A204.1 (cell line): Measurements from ENCODE around the gene DISP3.

Source experiments
- FAIRE-seq: peaks from 2 replicates; lab custom pipeline; 2012; peaks lifted over from hg19 to GRCh38; lab: Jason Lieb, UNC

DISP3 gene

DNA sequence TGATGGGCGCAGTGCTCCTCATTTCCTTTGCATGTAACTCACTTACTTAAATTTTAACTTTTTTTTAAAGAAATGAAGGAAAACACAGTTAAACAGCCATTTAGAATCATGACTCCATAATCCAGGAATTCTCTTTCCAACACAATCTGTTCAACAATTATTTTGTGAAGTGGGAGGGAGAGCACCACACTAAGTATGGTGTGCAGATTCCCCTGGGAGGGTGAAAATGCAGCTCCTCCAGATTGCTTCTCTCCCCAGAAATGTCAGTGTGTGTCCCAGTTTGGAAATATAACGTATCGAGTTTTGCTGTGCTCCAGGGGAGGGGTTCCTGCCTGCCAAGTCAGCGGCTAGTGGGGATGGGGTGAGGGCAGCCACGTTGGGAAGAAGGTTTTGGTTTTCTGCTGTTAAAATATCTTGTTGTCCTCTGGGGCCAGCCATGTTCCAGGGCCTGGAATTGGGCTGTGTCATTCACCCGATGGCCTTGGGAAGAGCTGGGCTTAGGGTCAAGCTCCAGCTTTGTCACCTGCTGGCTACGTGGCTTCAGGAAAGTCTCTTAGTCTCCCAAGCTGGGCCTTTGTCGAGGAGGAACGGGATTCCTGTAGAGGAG lies 17.3 kb upstream of the DISP3 start:
- no peak for FAIRE-seq

DNA sequence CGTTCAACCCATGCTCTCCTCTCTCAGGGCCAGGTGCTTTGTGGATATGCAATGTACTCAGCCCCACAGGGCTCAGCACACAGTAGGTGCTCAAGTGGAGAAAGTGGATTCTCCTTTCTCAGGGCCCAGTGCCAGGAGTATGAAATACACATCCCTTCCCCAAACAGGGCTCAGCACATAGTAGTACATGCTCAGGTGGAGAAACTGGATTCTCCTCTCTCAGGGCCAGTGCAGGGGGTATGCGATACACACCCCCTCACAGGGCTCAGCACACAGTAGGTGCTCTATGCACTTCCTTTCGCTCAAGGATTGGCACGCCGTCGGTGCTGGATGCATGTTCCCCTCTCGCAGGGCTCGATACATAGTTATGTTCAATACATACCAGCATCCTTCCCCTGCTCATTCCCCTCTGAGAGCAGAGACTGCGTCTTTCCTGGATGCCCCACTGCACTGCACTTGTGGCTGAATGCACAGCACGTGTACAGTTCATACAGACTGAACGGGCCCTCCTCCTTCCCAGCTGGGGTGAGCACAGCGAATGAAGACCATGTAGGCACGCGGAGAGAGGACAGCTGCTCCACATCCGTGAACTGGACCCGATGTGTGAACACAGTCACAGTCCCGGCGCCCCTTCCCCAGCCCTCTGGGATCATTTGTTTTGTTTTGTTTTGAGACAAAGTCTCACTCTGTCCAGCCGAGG lies 16.6 kb upstream of the DISP3 start:
- no peak for FAIRE-seq

DNA sequence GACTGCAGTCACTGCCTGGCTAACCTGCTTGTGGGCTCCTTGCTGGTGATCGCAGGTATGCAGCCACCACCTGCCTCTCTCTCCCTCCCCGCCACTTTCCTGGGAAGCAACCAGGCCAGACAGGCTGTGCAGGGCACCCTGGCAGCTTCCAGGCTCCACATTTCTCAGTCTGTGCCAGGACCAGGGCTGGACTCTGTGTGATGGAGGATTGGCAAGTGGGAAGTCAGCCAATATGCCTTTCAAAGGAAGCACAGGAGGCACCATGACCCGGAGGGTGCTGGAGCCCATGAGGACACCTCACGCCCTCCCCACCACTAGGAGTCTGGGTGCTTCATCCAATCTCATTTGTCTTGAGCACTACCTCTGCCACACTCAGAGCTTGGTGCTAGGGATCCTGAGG lies 15.8 kb upstream of the DISP3 start:
- no peak for FAIRE-seq

DNA sequence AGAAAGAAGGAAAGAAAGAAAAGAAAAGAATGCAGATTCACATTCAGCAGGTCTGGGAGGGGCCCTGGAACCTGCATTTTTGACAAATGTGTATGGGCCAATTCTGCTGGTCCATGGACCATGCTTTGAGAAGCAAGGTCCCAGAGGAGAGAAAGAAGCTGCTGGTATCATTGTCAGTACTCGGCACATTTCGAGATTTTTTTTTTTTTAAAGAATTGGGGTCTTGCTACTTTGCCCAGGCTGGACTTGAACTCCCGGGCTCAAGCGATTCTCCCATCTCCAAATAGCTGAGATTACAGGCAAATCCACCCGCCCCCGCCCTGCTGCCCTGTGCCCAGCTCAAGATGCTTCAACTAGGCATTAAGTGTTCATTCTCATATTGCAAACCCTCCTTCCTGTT lies 13.6 kb upstream of the DISP3 start:
- no peak for FAIRE-seq

DNA sequence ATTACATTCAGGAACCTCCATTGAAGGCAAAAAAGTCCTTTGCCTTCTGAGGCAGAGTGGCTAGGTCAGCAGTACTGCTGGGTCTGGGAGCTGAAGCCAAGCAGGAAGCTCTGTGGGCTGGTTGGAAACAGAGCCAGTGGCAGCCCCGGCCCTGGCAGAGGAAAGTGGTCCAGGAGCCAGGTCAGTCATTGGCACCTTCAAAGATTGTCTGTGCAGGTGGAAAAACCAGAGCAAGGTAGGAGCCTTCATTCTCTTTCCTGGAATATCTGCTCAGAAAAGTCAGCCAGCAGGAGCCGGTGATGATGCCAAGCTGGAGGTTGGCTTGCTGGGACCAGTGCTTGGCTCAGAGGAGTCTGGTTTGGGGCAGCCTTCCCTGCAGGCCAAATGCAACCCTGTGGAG lies 12.5 kb upstream of the DISP3 start:
- FAIRE-seq = no peak

DNA sequence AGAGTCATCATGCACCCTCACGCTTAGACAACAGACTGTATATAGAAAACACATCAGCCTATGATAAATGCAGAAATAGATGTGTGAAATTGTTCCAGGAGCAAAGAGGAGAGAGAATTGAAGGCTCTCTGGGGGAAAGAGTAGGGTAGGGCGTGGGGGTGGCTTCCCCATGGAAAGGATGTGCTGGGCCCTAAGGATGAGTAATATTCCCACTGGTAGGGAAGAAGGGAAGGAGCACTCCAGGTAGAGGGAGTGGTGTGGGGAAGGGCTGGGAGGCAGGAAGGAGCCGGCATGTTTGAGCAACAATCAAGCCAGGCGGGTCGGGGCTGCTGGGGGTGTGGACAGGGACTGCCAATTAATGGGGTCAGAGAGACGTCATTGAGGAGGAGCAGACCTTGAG lies 10.1 kb upstream of the DISP3 start:
- FAIRE-seq = no peak

DNA sequence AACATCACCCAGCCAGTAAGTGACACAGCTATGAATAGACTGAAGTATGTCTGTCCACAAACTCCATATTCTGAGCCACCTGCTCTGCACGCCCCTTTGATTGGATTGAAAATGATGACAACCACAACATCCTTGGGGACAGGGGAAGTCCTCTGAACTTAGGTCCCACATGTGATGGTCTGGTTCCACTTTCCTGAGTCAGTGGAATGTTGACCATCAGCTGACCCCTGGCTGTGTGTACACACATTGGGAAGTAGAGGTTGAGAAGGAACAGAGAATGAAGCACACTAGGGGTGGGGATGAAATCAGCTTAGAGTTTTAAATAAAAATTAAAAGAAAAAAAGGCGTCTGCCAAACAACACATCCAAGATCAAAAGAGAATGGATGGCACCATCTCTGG lies 8.0 kb upstream of the DISP3 start:
- FAIRE-seq = no peak

DNA sequence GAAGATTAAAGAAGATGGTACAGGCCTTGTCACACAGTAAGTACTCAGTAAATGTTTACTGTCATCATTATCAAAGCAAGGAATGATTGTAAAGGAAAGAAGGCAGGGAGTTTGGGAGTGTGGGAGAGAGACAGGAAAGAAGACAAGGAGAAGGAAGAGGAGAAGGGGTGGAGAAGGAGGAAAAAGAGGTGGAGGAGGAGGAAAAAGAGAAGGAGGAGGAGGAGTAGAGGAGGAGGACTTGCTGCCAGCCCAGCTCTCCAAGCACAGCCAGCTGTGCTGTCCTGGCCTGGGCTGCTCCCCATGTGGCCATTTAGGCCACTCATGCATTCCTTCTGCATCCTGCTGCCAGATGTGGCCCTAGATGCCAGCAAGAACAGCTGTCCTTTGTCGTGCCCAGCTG lies 7.5 kb upstream of the DISP3 start:
- no peak for FAIRE-seq

DNA sequence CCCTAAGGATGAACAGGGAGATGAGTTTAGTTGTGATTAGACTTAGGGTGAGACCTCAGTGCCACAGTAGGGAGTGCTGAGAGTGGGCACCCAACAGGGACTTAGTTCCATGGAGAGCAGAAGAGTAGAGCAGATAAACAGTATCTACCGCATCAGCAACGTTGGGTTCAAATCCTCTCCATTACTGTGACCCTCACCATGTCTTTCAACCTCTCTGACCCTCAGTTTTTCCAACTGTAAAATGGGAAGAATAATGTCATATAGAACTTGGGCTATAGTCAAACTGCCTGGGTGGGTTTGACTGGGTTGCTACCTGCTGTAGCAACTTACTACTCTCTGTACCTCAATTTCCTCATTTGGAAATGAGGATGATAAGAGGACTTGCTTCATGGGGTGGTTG lies 6.7 kb upstream of the DISP3 start:
- FAIRE-seq = no peak

DNA sequence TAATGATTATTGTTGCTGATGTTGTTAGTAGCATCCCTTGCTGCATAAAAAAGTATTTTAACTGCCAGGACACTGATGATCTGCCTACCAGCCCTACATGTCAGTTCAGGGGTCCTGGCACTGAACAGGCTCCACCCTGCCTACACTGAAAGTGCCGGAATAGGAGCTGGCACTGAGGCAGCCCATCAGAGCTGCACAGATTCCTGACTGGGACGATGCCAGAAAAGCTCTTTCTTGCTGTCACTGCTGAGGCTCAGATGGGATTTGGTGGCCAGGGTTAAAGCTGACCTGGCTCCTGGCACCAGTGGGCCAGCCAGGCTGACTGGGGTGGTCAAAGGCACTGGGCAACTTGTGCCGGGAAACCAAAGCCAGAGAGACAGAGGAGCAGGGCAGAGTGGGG lies 6.2 kb upstream of the DISP3 start:
- no peak for FAIRE-seq

DNA sequence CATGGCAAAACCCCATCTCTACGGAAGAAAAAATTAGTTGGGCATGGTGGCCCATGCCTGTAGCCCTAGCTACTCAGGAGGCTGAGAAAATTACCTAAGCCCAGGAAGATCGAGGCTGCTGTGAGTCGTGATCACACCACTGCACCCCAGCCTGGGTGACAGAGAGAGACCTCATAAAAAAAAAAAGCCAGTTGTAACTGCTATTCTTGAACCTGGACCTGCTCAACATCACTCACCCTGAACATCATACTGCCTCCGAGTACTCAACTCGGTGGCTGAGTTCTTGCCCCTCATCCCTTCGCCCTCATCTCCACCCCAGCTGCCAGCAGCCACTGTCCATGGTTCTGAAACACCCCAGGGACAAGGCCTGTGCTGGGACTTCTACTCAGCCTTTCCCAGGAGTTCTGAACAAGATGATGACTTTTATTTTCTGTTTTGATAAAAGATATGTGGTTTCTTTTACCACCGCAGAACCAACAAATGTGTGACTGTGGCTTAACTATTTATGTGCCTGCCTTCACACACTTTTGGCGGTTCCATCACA lies 5.4 kb upstream of the DISP3 start:
- FAIRE-seq = no peak

DNA sequence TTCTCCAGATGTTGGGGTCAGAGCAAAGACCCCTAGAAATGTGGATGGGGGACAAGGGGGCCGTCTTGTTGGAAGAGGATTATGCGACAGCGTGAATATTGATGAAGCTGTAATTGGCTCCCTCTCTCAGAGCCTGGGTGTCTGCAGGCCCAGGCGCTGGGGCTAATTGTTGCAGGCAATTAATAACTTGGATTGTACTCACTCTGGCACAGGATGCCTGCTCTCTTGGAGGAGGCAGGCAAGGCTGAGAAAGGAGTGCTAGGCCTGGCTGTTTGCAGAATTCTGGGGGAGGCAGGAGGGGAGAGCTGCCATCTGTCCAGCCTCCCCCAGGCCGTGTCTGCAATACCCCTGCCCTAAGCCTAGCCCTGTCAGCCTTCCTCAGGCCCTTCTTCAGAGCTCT lies 4.1 kb upstream of the DISP3 start:
- FAIRE-seq = no peak

DNA sequence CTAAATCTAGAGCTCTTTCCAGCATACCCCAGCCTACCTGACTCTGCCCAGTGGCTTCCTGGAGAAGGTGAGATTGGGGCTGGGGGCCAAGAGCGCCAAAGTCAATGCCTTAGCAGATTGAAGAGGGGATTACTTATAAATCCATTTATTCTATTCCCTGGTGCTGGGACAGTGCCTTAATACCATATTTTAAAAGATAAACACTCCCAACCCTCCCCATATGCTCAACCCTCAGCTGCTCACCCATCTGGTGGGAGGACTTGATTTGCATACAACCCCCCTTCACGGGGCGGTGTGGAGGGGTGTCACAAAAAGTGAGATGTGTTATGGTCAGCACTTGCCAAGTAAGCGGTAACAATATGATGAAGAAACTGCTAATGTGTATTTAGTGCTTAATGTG lies 3.2 kb upstream of the DISP3 start:
- no peak for FAIRE-seq

DNA sequence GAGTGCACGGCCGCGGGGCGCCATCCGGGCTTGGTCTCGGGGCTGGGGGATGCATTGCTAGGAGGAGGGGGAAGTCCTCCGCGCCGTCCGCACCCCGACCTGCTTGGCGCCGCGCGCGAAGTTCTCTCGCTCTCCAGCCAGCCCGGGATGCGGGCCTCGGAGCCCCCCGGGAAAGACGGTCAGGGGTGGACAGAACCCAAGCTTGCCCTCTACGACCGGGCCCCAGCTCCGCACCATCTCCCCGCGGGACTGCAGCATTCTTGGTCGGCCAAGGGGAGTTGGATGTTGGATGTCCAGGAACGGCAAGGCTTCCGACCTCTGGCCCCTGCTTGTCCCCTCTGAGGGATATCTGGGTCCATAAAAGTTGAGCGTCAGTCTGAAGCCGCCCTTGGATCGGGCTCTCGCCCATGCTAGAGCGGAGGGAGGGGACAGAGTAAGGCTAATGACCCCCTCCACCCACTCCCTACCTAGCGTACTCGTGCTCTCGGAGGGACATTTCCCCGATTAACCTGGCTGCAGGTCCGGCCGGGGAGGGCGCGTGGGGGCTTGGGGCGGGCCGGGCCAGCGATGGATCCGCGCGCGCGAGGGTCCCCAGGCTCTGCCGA lies 522 bp downstream of the DISP3 start:
- no peak for FAIRE-seq

DNA sequence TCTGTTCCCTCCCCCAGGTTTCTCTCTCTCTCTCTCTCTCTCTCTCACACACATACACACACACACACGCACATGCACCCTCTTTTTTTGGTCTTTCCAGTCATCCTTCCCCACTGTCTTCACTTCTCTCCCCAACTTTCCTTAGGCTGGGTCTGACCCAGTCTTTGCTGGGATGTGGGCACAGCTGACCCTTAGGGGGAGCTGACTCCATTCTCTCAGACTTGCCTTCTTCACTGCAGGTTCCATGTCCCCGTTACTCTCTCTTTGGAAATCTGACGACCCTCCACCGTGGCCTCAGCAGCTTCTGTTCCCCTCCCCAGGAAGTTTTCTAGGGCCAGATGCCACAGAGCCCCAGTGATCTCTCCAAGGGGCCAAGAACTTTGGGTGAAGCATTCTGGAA lies 2.1 kb downstream of the DISP3 start:
- FAIRE-seq = no peak

DNA sequence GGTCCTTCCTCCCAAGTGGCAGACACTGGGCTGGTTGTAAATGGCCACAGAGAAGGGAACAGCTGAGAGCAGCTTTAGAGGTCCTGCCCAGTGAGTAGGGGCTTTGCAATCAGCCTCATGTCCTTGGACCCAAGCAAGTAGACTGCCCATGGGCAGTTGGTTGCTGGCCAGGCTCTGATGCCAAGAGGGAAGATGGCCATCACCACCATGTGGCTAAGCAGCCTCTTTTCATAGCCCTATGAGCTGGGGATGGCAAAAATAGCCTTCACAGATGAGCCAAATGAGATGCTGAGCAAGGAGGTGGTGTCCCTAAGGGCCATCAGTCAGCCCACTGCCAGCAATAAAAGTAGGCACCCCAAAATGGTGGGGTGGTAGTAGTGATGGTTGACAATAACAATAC lies 3.2 kb downstream of the DISP3 start:
- no peak for FAIRE-seq

DNA sequence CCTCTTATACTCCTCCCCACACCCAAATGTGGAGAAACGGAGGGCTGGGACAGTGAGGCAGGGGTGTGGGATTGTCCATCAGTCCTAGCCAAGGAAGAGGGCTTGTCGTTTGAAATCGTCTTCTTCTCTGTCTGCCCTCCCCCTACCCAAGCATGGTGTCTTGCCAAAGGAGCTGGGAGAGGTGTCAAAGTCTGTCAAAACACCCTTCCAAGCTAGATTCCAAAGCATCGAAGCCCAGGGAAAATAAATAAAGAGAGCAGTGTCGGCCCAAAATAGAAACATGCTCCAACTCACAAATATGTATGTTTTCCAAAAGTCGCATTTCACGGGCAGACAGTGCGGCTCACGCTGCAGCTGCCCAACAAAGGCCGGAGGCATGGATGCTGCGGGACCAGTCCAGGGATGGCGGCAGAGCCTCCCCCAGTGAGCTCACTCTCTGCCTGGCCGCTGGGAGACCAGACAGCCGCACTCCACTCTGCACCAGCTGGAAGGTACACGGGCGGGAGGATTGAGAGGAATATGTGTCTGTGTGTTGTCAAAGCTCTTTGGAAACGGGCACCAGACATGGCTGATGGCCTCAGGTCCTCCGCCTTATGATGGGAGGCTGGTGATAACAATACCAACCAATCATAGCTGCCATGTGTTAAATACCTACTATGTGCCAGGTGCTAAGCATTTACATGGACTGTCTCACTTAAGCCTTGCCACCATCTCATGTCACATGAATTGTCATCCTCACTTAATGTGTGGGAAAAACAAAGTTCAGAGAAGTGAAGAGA lies 3.9 kb downstream of the DISP3 start:
- no peak for FAIRE-seq

DNA sequence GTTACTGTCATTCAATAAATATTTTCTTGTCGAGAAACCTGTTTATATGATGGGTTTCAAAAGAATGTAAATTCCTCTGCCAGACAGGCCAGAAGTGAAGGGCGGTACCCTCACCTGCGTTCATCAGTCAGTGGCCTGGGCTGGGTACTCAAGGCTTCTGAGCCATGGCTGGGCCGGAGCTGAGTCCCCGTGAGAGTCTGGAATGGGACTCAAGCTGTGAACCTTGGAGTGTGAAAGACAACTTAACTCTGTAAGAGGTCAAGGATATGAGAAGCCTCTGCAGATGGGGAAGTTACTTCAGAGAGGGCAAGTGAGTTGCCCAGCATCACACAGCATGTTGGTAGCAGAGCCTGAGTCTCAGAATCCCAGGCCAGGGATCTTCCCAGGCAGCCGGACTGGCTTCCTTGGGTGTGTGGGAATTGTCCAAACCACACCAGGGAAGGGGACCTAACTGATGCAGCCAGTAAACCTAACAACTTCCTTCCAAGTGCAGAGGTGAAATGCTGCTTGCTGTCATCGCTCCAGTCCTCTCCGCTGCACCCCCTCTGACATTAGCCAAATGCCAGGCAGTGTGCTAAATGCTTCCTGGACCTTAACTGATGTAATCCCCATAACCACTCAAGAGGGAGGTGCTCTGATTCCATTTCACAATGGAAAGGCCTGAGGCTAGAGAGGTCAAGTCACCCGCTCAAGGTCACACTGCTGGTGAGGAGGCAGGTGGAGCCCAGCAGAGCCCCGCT lies 4.8 kb downstream of the DISP3 start:
- no peak for FAIRE-seq

DNA sequence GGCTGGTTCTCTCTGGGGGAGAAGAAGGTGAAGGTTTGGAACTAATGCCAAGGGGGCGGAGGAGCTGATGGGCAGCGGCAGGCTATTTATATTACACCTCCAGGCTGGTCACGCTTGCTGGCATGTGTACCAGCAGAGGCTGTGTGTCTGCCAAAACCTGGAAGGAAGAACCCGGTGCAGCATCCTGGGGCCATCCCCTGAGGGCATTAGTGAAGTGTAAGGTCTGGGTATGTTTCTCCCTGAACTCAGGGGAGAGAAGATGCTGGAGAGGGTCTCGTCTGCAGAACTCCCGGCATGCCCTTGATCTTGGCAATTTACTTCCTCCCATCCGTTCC lies 5.3 kb downstream of the DISP3 start:
- FAIRE-seq = no peak

DNA sequence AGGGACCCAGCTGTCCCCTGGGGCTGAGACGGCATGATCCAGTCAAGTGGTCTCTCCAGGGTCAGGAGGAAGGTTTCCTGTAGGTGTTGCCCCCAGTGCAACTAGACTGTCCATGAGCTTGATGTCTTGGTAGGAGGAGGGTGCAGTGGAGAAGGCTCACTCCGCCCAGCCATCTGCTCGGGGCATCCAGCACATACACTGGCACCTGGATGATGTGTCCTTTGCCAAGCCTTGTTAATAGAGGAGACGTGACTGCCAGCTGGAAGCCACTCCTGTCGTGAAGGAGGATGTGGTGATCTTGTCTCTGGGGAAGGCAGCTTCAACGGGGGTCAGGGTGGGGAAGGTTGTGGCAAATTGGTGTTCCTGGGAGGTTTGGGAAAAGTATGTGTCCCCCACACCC lies 6.2 kb downstream of the DISP3 start:
- no peak for FAIRE-seq

DNA sequence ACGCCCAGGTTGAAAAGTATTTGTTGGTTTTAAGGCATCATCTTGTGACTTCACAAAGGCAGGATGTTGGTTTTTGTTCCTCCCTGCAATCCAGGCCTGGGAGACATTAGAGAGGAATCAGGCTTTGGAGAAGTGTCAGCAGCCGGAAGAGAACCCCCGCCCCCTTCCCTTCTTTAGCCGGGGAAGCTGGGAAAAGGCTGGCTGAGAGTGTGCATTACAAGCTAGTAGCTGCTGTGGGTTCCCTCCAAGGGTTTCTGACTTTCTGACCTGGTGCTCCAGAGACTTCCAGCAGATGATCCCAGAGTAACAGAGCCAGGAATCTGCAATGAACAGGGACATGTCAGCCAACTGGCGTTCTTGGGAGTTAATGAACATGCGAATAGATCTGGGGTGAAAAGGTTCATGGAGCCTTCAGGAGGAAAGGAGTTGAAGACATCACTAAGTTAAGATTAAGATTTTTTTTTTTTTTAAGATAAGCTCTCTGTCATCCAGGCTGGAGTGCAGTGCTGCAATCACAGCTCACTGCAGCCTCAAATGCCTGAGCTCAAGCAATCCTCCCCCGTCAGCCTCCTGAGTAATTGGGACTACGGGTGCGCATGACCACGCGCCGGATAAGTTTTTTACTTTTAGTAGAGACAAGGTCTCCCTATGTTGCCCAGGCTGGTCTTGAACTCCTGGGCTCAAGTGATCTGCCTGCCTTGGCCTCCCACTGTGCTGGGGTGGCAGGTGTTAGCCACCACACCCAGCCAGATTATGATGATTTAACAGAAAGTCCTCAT lies 7.5 kb downstream of the DISP3 start:
- FAIRE-seq = no peak
